HEK293 (cell line): ENCODE measurements around the gene RHOBTB3.

Experiments used
- CTCF ChIP-seq: fragments of 450-650 bp; formaldehyde crosslinking; IDR thresholded peaks from 2 replicates; pipeline ENCODE4 v1.5.1; 2016; ENCODE audit warnings: missing biosample characterization, missing genetic modification characterization
- ZNF169 ChIP-seq: fragments of 450-650 bp; formaldehyde crosslinking; IDR thresholded peaks from 2 replicates; pipeline ENCODE4 v1.5.1; 2016; ENCODE audit warnings: missing biosample characterization, missing genetic modification characterization
- ZNF302 ChIP-seq: fragments of 450-650 bp; formaldehyde crosslinking; IDR thresholded peaks from 2 replicates; pipeline ENCODE4 v1.5.1; 2016; ENCODE audit warnings: missing biosample characterization, missing genetic modification characterization, low read depth
- TF ChIP-seq, protein P1 (sequence below): fragments of 450-650 bp; formaldehyde crosslinking; IDR thresholded peaks from 2 replicates; pipeline ENCODE4 v1.5.1; 2016; ENCODE audit warnings: missing biosample characterization, missing genetic modification characterization, low read depth

- TF ChIP-seq ZNF169 (tag by site-specific recombination) (no peak), CTCF (tag by site-specific recombination) (no peak), ZNF302 (tag by site-specific recombination) (no peak)
- TF ChIP-seq, protein P1, sequence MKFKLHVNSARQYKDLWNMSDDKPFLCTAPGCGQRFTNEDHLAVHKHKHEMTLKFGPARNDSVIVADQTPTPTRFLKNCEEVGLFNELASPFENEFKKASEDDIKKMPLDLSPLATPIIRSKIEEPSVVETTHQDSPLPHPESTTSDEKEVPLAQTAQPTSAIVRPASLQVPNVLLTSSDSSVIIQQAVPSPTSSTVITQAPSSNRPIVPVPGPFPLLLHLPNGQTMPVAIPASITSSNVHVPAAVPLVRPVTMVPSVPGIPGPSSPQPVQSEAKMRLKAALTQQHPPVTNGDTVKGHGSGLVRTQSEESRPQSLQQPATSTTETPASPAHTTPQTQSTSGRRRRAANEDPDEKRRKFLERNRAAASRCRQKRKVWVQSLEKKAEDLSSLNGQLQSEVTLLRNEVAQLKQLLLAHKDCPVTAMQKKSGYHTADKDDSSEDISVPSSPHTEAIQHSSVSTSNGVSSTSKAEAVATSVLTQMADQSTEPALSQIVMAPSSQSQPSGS = no peak
These were observed 84.1 kb downstream of the RHOBTB3 start for GRCh38 chr5:95815155-95815729.
